H1 (cell line): Measurements from ENCODE around the gene KCNH1. TPM values are rescaled to one million over a fixed set of nuclear protein-coding genes. Genes with fewer than 3 reads are reported as not detected.

Experiments used
- BACH1 ChIP-seq: IDR thresholded peaks from 2 replicates; pipeline ENCODE4 v1.6.1; 2012; ENCODE audit warnings: low read length, improper control_type of control experiment
- CHD7 ChIP-seq: fragments of 300-600 bp; sonication (generic); IDR thresholded peaks from 2 replicates; pipeline ENCODE4 v1.7.1; 2012; ENCODE audit warnings: low read length, moderate library complexity, mild to moderate bottlenecking, inconsistent platforms; ENCODE audit not compliant: insufficient replicate concordance
- JUND ChIP-seq: IDR thresholded peaks from 2 replicates; pipeline ENCODE4 v1.6.1; 2011; ENCODE audit warnings: mild to moderate bottlenecking, improper control_type of control experiment, low read length
- POU5F1 ChIP-seq: IDR thresholded peaks from 2 replicates; pipeline ENCODE4 v1.6.1; 2011; ENCODE audit warnings: low read depth, mild to moderate bottlenecking, low read length, moderate library complexity
- SP2 ChIP-seq: IDR thresholded peaks from 2 replicates; pipeline ENCODE4 v1.6.1; 2012; ENCODE audit warnings: mild to moderate bottlenecking, low read length, inconsistent platforms
- polyA plus RNA-seq, 7 experiments: library from polyadenylated mRNA; depleted of rRNA in 3 of 7; stranded (reverse) in 5 of 7; unstranded in 2 of 7; fragments of >200 nt in 5 of 7; fragments of 200-250 nt in 2 of 7; gene quantifications; 1 replicate in 5 of 7; 2 replicates in 1 of 7; 4 replicates in 1 of 7; pipeline versions ENCODE4 v1.2.1 to v1.2.3, GENCODE V29; 2011 to 2013; ENCODE audit warnings: missing spikeins in 2 of 7, mixed read lengths in 2 of 7
- total RNA-seq: library from RNA; stranded (reverse); fragmentation: NEBNext Ultra II Directional; extraction: Animal tissue kit (Norgen Biotek cat#: 25700); gene quantifications from 2 replicates; pipeline ENCODE4 v1.2.1, GENCODE V29; 2021

KCNH1 gene
- total and polyA plus RNA-seq, 2 of the 8 experiments (the other 6 are each of a cell fraction or from before 2014, with no cell fraction given) = 0.27 to 0.34 TPM

GRCh38 chr1:211158866-211159265 is 24.9 kb upstream of the KCNH1 start (continued):
- no peak for TF ChIP-seq CHD7
- no peak for TF ChIP-seq POU5F1
- no peak for TF ChIP-seq JUND
- no peak for TF ChIP-seq SP2
- TF ChIP-seq BACH1 = no peak
